HG03095 (cell line): ENCODE results near the gene LRIG1.

Experiments used
- ATAC-seq: cut with Tn5 transposase; IDR thresholded peaks from one replicate; pipeline ENCODE4 v1.9.1; 2021; ENCODE audit warnings: moderate library complexity; ENCODE audit not compliant: unreplicated experiment

LRIG1 gene

GRCh38 chr3:66489115-66489514, 11.7 kb downstream of the LRIG1 start:
- no peak for ATAC-seq

DNA sequence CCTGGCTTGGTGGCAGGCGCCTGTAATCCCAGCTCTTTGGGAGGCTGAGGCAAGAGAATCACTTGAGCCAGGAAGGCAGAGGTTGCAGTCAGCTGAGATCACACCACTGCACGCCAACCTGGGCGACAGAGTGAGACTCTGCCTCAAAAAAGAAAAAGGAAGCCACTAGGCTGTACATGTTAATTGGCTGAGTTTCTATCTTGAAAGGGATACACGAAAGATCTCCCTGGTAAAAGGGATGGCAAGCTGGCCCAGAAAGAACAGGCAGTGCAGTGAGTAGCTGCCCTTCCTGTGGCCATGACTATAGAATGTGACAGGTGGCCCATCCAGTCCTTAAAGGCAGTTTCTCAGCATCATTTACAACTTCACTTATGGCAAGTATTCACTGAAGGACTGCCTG, 12.3 kb downstream of the LRIG1 start:
- no peak for ATAC-seq

DNA sequence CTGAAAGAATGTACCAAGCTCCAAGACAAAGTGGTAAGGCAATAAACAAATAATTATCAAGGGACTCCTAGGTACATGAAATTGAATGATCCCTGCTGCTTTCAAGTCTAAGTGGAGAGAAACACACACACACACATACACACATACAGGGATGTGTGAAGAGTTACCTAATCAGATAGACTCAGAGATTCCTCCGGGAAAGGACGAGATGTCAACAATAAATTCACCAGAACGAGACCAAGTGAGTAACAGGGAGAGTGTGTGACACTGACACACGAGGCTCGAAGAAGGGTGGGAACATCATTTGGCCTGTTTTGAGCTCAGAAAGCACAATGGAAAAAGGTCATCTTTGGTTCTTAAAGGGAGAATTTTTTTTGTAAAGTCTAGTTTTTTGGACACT, 13.4 kb downstream of the LRIG1 start:
- no peak for ATAC-seq

DNA sequence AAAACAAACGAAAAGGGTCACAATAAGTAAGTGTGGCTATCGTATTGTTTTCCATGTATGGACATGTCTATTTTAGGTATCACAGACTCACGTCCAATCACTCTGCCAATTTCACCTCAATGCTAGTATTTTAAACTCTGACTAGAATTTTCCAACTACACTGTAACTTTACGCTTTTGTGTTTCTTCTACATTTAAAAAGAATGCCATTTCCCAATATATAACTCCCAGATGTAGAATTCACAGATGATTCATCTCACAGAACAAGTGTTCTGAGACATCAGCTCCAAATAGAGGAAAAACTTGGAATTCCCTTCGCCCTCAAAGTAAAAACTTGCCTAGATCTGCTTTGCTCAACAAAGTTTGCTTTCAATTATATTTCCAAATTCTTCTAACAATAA, 14.2 kb downstream of the LRIG1 start:
- ATAC-seq = no peak

GRCh38 chr3:66486202-66486601, 14.6 kb downstream of the LRIG1 start:
- no peak for ATAC-seq

- no peak for ATAC-seq
These were observed 15.4 kb downstream of the LRIG1 start for GRCh38 chr3:66485291-66485968.

GRCh38 chr3:66484106-66484844, 16.5 kb downstream of the LRIG1 start:
- no peak for ATAC-seq

DNA sequence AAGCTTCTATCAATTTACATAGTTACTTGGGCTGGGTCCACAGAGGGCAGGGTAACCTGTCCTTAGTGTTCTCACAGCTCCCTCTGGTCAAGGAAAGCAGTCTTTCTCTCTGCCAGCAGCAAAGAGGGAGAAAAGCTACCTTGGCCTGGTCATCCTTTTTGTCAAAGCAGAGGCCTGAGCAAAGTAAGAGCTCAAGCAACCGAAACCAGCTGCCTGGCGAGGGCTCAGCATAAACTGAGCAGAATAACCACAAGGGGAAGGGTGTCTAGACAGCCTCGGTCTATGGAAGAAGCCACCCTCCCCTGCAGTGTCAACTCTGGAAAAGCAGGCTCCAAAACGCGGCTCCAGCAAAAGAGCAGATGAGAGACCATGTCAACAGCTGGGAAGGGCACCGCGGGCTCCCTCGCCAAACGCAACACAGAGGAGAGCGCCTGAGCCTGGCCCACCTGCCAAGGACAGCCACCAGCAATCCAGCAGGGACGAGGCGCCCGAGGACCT, 17.4 kb downstream of the LRIG1 start:
- no peak for ATAC-seq

- no peak for ATAC-seq
These were observed 17.8 kb downstream of the LRIG1 start for GRCh38 chr3:66483006-66483405.

- no peak for ATAC-seq
These were observed 18.8 kb downstream of the LRIG1 start for GRCh38 chr3:66482018-66482404.

DNA sequence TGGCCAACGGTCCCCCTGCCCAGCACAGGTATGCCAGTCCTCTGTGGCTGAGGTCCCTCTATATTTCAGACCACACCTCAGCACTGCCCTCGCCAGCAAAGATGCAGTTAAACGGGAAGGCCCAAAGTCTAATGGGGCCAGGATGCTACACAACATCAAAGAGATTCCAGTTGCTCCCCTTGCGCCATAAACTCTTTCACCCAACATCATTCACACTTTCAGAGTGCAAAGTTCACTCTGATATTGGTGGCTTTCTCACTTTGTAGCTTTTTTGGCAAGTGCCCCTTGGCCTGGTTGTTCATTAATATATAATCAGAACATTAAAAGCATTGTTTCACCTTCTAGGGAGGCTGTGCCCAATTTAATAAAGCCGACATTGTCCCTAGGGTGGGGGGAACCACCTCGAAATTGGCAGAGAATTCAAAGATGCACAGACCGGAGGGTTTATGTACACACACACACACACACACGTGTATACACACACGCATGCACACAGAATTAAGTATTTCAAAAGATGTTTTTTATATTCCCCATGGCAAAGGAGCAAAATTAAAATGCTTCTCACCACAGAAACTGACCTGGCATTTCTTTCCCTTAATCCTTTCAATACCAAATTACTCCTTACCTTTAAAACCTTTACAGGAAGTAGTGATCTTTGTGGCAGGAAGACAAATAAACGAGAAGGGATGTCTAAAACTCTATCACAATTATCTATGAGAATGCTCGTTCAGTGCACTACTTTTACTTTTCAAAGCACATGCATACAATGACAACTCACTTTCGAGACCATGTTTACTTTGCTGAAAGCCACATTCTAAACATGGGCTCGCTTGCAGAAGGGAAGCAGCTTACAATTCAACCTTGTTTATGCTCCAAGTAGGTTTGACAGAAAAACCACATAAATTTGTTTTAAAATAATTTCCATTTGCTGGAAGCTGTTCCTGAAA, 19.5 kb downstream of the LRIG1 start:
- no peak for ATAC-seq

DNA sequence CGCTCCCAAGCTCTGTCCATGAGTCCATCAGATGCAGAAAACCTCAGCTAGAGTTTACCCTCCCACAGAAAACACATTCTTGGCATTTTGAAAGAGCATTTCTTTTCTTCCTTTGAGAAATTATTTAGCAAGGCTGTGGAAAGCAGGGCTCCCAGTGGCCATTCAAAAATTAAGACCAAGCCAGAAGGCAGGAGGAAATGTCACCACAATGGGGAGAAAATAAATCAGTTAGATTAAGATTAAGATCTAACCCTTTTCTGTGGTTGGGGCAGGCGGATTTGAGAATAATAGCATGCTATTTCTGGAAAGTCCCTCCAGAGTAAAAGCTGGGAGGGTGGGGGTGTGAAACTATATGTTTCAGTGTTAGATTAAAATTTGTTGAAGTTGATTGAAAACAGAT, 20.2 kb downstream of the LRIG1 start:
- ATAC-seq = no peak

- ATAC-seq = no peak
These were observed 21.3 kb downstream of the LRIG1 start for GRCh38 chr3:66479532-66479947.

DNA sequence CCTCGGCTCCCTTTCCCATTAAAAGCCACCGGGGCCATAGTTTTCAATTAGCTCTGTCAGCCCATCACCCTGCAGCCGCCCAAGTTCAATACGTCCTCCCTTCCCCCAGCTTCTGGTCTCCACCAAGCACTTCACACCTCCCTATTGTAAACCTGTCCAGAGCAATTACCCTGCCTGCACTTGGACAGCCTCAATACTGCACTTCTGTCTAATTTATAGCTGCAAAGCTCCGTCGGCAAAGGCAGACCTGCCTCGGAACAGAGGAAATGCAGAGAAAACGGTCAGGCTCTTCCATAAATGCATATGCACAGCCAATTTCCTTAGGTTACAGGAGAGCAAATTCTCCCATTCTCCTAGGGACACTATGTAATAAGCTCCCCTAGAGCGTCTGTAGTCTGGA, 21.9 kb downstream of the LRIG1 start:
- no peak for ATAC-seq

- no peak for ATAC-seq
These were observed 23.0 kb downstream of the LRIG1 start for GRCh38 chr3:66477856-66478255.

DNA sequence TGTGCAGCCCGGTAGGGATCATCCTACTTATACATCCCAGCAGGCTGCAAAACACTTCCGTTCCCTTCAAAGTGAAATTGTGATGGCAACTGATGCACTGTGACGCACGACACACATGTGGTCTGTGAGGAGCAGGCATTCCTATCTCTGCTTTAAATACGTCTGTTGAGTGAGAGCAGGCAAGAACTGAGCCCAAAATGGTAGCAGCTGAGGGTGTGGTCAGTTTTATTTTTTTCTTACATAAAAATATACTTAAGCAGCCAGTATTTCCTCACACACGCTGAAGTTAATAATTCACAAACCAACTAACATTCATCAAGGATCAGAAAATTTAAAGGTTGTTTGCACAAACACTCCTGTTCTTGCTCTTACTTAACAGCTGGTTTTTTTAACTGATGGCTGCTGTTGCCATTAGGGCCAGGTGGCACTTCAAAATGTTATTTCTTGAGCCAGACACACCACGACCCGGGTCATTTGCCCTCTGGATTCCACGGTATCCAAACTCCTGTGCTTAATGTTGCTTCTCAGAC, 23.9 kb downstream of the LRIG1 start:
- ATAC-seq = no peak

DNA sequence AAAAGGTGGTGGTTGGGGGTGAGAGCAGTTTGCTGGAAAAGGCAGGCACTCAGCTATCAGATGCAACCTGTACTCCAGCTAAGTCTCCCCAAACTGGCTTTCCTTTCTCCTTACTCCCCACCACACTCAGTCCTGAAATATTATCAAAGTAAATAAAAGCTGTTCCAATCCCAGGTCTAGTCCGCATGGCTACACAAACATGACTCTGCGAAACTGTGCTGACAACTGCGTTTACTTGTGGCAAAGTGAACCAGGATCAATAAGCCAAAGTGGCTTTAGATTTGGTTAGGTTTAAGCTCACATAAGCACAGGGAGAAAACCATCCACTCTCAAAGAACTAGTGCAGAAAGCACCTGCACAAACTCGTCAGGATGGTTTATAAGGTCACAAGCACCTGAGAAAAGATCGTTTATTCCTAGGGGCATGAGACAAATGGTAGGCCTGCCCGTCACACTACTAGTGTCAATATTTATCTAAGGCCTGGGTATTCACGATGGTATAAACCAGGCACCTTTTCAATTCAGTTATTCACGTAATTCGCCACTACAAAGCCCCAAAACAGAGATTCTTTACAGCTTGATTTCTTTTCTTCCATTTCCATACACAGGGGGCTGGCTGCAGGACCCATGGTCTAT, 25.3 kb downstream of the LRIG1 start:
- no peak for ATAC-seq

- ATAC-seq = no peak
These were observed 27.1 kb downstream of the LRIG1 start for GRCh38 chr3:66473692-66474091.

DNA sequence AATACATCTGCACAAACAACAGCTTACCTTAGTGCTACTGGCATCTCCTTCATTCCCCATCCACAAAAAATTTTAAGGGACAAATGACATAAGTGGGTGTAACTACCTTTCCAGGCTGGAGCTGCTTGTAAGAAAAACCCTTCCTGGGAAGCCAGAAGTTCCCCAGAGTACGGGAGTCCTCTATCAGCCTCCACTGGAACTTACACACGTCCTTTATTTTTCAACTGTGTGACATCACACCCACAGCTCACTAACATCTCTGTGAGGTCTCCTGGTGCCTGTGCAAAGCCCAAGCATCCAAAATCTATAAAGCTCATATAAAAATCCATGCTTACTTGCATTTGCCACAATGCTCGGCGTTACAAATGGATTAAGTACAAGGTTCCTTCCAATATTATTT, 27.6 kb downstream of the LRIG1 start:
- ATAC-seq = no peak

DNA sequence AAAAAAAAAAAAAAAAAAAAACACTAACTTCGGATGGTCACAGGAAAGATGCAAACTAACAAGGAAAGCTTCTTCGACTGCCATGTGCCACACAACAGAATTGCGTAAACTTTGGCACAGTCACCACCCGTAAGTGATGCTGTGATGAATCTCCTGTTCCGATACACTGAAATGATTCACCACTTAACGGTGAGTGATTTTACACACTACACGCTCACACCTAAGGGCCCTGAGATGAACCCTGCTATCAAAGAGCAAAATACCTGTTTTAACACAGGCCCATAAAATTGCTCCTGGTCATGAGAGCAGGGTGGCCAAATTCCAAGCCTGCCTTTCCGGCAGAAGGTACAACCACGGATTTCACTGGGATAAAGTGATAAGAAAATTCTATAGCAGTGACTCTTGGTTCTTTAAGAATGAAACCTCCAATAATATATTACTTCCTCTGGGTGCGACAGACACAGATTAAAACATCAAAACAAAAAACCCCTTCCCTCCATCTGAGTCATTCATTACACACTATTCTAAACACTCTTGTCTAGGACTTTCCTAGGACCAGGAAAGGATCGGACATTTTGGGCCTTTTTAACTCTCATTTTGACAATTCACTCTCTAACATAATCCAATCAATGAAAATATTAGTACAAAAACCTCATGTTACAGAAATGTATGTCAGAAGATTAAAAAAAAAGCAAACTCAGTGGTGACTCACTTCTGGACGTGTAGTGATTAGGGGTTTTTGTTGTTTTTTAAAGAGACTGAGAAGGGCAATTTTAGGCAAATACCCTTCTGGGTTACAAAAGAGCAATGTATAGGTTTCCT, 28.3 kb downstream of the LRIG1 start:
- peak; percentile 69 for ATAC-seq
